Measurements from ENCODE around the gene CCDC33. TPM values are rescaled to one million over a fixed set of nuclear protein-coding genes. Genes with fewer than 3 reads are reported as not detected.
A peak's percentile ranks its signal among the peaks of the same experiment; 100 is the strongest.
"Not testable (repeated sequence)": the region's sequence is repeated elsewhere in the genome, so short reads cannot be mapped to it uniquely, and the experiment has no call there.

CCDC33 gene
- total RNA-seq, 1 donor from 2014 or later, result not detected

GRCh38 chr15:74357514-74357913 lies 121.4 kb downstream of the CCDC33 start:
- DNase-seq (ENCODE audit: low read depth in 2 of 2), result not testable (repeated sequence)

GRCh38 chr15:74359376-74359775 lies 123.2 kb downstream of the CCDC33 start:
- DNase-seq (ENCODE audit: low read depth in 2 of 2), result not testable (repeated sequence)

- DNase-seq (ENCODE audit: low read depth in 2 of 2), result not testable (repeated sequence)
These were observed 124.7 kb downstream of the CCDC33 start for GRCh38 chr15:74360855-74361254.

- no peak for DNase-seq (ENCODE audit: low read depth in 2 of 2)
These were observed 126.4 kb downstream of the CCDC33 start for GRCh38 chr15:74362482-74362881.

- DNase-seq (ENCODE audit: low read depth in 2 of 2), result no peak
These were observed 128.9 kb downstream of the CCDC33 start for GRCh38 chr15:74364936-74365597.

- peak; percentile 61 to 73 for DNase-seq (ENCODE audit: low read depth in 2 of 2)
These were observed 129.7 kb downstream of the CCDC33 start for GRCh38 chr15:74365598-74366445.

GRCh38 chr15:74367296-74367854 lies 131.2 kb downstream of the CCDC33 start, which contains the start of gene CYP11A1:
Gene CYP11A1 (minus strand): TSS chr15:74367646. CDS start chr15:74367585, 61 bp downstream.
- no peak for DNase-seq (ENCODE audit: low read depth in 2 of 2)

GRCh38 chr15:74368121-74368520 lies 132.0 kb downstream of the CCDC33 start:
- DNase-seq (ENCODE audit: low read depth in 2 of 2), result no peak

GRCh38 chr15:74369084-74369745 lies 133.1 kb downstream of the CCDC33 start:
- DNase-seq (ENCODE audit: low read depth in 2 of 2), result no peak

- no peak for DNase-seq (ENCODE audit: low read depth in 2 of 2)
These were observed 133.6 kb downstream of the CCDC33 start for GRCh38 chr15:74369756-74370155.

- DNase-seq (ENCODE audit: low read depth in 2 of 2), result no peak
These were observed 134.3 kb downstream of the CCDC33 start for GRCh38 chr15:74370471-74370870.

- DNase-seq (ENCODE audit: low read depth in 2 of 2), result no peak
These were observed 137.0 kb downstream of the CCDC33 start for GRCh38 chr15:74373056-74373650.

- DNase-seq (ENCODE audit: low read depth in 2 of 2), result peak; percentile 84 to 88
These were observed 137.9 kb downstream of the CCDC33 start for GRCh38 chr15:74373731-74374647.

- no peak for DNase-seq (ENCODE audit: low read depth in 2 of 2)
These were observed 138.6 kb downstream of the CCDC33 start for GRCh38 chr15:74374648-74375302.

GRCh38 chr15:74375303-74375693 lies 139.2 kb downstream of the CCDC33 start:
- peak; percentile 69 to 83 for DNase-seq (ENCODE audit: low read depth in 2 of 2)

- no peak for DNase-seq (ENCODE audit: low read depth in 2 of 2)
These were observed 140.1 kb downstream of the CCDC33 start for GRCh38 chr15:74376226-74376625.

- no peak for DNase-seq (ENCODE audit: low read depth in 2 of 2)
These were observed 140.9 kb downstream of the CCDC33 start for GRCh38 chr15:74376825-74377581.

GRCh38 chr15:74377831-74378766 lies 142.0 kb downstream of the CCDC33 start:
- DNase-seq (ENCODE audit: low read depth in 2 of 2), result no peak
